ENCODE results near the gene RANBP1.

The RANBP1 gene

DNA sequence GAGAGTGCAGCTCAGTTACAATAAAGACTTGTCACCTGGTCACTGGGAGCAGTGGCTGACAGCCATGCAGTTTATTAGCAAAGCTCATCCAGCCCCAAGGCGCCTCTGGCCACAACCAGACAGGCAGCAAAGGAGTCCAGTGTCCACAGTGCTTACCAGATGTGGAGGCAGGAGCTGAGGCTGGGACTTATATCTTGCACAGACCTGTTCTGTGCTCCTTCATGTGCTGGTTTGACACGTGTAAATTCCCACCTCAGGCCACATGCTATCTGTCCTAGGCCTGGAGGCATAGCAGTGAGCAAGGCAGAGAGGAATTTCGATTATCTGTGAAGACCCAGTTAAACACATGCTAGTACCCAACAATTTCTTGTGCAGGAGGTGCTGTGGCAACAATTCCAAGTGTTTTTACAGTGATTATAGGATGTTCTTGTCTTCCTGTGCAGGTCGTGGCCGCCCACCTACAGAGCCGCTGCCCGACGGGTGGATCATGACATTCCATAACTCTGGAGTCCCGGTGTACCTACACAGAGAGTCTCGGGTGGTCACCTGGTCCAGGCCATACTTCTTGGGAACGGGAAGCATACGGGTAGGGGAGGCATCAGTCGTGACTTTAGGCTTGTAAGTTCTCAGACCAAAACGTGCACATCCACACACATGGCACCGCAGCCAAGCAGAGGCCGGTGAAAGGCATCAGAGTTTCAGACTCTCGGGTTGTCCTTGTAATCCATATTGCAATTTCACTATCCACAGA lies 26.5 kb upstream of the RANBP1 start:
- DNase-seq, result no peak

DNA sequence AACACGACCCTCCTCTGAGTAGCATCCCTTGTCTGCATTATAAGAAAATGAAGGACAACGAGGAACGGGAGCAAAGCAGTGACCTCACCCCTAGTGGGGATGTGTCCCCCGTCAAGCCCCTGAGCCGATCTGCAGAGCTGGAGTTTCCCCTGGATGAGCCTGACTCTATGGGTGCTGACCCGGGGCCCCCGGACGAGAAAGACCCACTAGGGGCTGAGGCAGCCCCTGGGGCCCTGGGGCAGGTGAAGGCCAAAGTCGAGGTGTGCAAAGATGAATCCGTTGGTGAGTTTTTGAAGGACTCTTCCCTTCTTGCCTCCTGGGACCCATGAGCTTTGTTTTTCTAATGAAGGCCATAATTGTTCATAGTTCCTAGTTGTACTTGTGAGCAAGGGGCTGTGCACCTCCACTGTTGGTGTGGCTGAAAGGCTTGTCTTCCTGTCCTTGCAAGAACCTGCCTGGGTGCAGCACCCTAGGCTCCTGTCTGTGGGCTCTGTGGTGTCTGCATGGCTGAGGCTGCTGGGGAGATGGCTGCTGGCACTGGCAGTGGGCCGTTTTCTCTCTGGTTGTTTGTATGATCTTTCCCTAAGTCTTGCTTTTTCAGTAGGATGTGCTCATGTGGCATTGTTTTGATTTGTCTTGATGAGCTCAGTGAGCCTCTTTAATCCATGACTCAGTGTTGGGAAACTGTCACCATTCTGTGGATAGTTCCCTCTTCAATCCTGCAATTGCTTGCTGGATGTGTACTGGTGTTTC lies 25.8 kb upstream of the RANBP1 start:
- DNase-seq, result no peak

DNA sequence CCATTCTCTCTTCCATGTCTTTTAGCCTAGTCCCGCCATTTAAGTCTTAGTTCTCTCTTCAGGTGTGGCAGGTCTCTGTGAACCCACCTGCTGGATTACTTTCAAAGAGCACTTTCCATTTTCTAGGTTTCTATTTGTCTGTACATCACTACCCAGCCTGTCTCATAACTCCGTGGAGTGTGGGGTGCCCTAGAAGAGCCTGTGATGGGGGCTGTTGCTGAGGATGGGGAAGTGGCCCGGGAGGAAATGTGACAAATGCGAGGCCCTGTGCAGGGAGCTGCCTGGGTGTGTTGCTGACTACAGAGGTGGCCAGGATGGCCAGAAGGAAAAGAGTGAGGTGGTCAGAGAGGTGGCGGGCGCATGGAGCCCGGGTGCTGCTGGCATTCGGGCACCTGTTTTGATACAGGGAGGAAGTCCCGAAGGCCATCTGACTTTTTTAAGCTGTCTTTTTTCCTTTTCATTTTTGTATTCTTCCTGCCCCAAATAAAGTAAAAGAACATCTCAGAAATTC lies 25.1 kb upstream of the RANBP1 start:
- DNase-seq, result no peak

DNA sequence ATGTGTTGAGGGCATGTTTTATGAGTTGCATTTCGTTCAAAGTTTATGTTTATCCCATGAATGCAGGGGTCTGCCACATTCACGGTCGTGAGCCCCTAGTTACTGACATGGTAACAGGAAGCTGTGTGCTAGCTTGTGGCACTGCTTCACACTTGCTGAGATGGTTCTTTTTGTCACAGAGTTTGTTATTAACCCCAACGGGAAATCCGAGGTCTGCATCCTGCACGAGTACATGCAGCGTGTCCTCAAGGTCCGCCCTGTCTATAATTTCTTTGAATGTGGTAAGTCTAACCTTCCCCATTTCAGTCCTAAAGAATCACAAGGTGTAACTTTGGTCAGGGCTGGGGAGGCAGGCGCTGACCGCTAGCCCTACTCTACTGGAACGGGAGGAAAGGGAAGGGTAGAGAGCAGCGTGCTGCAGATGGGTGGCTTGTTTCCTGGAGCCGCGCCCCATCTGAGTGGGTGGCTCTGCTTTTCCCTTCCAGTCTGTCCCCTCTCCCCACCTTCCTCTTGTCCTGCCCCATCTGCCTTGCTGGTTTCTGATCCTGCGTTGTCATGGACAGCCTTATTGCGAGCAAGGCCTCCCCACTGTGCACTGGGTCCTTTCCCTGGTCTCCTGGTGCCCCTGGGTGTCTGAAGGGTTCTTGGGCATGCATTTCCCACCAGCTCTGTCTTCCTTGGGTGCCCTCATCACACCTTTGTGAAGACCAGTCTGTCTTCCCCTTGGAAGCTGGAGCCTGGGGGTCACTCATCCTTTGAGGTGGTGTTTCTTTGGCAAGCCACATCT lies 24.0 kb upstream of the RANBP1 start:
- no peak for DNase-seq

DNA sequence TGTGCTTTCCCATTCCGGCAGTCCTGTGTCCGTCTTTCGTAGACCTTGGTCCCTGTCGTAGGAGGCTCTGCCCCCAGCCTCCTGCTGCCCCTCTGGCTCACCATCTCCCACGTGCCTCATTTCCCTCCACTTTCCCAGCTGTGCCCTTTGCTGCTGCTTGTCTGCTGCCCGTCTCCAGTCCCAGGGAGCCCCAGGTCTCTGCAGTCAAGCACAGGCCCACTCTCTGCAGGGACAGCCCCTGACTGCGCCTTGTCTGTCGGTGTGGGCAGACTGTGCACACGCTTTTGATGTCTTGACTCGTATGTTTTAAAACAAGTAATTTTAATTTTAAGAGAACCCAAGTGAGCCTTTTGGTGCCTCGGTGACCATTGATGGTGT lies 23.4 kb upstream of the RANBP1 start:
- no peak for DNase-seq

DNA sequence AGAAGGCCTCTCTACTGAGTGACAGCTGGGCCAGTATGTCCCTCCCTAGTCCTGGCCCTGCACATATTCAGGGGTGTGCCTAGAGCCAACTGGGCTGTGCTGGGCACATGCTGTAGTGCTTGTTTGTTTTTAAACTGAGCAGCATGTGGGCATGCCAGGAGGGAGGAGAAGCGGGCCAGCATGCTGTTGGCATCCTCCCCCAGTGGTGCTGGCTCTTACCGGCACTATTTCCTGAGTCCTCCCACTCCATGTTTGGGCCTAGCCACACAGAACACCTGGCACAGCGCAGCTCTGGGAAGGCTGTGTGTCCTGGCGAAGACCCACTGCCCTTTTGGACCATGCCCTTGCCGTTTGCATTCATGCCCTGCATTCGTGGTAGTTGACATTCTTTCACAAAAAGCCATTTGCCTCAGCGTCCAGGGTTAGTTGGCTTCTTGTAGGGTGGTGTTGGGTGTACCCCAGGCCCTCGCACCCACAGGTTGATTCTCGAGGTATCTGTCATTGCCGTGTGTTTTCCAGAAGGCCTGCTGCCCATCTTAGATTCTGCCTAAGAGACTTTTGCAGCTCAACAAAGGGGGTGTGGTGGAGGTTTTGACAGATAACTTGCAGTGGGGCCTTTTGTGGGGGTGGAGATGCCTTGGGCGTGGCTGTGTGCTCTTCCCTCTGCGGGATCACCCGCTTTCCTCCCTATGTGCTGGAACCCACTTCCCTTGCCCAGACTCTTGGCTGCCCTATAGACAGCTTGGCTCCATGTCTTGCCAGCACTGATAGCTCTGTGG lies 22.3 kb upstream of the RANBP1 start:
- DNase-seq, result no peak

DNA sequence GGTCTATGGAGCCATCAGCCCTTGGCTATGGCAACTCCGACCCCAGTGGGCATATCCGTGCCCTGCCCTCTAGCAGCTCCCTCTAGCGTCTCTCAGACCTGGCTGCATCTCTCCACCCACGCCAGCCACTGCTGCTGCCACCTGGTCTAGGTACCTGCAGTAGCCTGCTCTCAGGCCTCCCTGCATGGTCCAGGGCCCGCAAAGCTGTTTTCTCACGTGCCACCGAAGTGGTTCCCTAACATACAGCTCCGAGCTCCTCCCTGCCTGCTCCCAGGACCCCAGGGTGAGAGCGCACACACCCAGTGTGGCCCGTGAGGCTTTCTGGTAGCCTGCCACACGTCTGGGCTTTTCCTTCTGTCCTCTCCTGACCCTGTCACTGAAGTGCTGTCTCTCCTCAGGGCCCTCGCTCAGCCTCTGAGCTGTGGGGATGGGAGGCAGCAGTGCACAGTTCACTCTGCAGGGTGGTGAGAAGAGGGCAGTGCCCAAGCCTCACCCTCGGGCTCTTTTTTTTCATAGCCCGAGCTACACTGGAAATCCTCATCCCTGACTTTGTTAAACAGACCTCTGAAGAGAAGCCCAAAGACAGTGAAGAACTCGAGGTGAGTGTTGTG lies 21.6 kb upstream of the RANBP1 start:
- no peak for DNase-seq

DNA sequence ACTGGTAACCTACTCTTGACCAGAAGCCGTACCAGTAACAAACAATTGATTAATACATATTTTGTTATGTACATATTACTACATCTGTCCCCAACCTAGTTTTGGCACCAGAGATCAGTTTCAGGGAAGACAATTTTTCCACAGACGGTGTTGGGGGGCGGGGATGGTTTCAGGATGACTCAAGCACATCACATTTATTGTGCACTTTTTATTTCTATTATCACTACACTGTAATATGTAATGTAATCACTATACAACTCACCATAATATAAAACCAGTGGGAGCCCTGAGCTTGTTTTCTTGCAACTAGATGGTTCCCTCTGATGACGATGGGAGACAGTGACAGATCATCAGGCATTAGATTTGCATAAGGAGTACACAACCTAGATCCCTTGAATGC lies 20.4 kb upstream of the RANBP1 start:
- no peak for DNase-seq

DNA sequence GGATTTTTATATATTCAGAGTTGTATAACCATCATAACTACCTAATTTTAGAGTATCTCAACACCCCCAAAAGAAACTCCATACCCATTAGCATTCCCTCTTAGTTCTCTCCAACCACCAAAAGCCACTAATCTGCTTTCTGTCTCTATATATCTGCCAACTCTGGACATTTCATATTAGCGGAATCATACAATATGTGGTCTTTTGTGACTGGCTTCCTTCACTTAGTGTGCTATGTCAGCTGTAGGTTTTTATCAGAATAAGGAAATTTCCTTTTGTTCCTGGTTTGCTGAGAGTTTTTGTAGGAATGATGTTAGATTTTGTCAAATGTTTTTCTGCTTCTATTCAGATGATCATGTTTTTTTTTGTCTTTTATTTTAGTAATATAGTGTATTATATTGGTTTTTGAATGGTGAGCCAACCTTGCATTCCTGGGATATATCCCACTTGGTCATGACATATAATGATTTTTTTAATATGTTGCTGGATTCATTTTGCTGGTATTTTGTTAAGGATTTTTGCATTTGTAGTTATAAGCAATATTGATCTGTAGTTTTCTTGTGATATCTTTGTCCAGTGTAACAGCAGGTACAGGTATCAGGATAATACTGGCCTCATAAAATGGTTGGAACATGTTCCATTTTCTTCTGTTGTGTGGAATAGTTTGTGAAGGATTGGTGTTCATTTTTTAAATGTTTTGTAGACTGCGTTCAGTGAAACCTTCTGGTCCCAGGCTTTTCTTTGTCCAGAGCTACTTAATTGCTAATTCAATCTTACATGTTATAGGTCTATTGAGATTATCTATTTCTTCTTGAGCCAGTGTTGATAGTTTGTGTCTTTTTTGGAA lies 19.1 kb upstream of the RANBP1 start:
- no peak for DNase-seq

DNA sequence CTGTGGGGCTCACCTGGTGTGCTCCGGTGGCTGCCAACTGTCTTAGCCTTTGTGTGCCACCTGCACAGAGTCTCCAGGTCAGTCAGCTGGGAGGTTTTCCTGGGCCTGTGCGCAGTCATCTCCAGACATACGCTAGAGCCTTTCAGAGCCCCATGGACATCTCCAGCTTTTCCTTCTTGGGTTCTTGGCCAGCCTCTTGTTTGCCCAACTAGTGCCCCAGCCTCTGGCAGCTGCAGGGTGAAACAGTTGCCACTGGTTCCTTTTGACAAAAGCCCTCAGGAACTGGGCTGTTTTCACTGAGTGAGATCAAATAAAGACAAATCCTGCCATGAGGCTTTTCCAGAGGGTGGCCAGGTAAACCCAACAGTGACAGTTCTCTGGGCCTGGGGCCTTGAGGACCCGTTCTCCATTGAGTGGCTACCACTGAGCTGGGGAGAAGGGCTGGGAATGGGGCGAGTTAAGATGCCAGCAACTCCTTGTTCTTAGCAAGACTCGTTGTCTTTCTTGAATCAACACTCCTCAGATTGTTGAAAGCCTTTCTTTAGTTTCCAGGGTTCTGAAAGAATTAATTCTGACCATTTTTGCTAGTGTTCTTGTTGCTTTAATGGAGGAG lies 16.7 kb upstream of the RANBP1 start:
- no peak for DNase-seq

DNA sequence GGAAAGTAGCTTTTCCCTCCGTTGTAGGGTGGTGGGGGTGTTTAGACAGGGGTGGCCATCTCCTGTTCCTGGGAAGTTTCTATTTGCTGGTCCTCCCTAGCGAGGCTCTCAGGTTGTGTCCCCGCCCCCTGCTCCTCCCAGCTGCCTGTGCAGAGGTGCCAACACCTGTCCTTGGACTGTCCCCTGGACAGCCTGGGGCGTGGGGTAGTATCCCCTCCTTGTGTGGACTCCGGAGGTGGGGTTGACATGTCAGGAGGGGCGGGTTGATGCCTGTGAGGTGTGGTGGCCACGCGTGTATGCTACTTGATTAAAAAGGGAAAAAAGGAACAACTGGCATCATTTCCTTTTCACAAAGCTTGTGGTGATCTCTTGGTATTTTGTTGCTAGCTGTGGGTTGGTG lies 14.3 kb upstream of the RANBP1 start:
- no peak for DNase-seq

DNA sequence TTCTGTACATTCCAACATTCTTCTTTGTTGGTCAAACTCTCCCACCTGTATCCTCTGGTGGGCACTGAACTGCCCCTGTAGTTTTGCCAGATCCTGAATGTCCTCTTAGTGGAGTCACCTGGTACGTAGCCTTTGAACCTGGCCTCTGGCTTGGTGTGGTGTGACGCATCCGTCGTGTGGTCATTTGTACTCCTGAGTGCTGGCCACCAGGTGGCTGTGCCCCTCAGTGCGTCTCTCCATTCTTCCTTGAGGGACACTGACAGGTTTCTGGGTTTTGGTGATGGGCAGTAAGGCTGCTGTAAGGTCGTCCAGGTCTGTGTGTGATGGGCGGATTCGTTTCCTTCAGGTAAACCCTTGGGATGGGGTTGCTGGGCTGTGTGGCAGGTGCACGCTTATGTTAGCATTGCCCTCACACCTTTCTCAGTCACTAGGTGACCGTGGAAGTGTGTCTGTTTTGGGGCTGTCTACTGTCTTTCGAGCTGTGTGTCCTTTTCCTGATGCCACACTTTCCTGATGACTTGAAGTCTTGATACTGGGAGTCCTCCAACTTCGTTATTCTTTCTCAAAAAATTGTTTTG lies 13.6 kb upstream of the RANBP1 start:
- no peak for DNase-seq

DNA sequence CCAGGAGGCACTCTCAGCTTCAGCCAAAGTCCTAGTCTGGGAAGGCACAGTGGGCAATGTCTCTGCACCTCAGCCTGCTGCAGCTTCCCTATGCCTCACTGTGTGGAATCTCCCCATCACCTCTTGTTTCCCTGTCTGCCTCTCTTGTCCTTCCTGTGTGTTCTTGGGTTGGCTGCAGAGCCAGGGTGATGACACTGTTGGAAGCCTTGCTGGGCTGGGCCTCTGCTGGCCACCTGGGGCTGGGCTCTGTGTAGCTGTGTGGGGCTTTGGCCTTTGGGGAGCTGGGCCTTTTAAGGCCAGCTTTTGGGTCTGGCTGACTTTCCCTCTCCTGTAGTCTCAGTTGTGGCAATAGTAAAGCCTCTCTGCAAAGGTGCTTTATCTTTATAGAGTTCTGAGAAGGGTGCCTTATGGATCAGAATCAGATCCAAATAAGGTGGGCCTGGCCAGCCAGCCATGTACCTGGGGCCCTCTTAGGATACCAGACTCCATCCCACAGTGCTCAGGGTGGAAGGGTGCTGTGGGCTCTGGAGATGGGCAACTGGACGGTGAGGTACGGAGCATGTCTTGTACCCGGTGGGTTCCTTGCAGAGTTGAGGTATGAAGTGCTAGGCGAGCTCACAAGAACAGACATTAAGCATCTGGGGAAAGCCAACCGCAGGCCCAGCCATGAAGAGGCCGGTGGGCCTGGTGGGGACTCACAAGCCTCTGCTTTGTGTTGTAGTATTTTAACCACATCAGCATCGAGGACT lies 10.3 kb upstream of the RANBP1 start:
- no peak for DNase-seq

DNA sequence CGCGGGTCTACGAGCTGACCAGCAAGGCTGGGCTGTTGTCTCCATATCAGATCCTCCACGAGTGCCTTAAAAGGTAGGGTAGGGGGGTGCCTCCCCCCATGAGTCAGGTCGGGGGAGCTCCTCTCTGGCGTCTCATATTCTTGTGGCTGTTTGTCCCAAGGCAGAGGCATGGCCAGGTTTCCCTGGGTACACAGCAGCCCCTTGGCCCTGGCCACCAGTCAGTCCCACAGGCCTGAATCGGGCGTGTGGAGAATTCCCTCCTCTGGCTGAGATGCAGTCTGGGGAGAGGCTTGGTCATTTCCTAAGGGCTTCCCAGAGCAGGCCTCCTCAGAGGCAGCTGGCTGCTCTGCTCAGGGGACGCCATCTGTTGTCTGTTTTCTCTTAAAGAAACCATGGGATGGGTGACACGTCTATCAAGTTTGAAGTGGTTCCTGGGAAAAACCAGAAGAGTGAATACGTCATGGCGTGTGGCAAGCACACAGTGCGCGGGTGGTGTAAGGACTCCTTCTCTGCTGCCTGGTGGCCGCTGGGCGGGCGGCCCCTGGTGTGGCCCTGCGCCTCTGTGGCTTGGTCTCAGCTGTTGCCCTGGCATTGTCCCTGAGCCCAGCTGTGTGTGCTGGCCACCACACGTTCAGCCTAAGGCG lies 9.6 kb upstream of the RANBP1 start:
- no peak for DNase-seq

DNA sequence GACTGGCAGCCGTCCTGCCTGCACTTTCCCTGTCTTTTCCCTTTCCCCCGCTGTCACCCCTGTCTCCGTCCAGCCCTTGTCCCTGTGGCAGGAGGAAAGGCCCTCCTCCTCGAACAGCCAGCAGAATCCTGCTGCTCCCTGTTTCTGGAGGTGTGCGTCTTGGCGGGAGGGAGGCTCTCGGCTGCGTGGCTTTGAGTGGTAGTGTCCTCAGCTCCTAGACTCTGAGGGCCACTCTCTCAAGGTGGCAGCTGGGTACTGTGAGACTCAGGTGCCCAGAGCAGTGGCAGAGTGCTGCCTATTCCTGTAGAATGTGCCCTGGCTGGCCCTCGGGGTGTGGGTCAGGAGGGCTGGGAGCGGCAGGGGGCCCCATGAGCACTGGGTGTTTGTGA lies 9.1 kb upstream of the RANBP1 start:
- DNase-seq, result no peak

DNA sequence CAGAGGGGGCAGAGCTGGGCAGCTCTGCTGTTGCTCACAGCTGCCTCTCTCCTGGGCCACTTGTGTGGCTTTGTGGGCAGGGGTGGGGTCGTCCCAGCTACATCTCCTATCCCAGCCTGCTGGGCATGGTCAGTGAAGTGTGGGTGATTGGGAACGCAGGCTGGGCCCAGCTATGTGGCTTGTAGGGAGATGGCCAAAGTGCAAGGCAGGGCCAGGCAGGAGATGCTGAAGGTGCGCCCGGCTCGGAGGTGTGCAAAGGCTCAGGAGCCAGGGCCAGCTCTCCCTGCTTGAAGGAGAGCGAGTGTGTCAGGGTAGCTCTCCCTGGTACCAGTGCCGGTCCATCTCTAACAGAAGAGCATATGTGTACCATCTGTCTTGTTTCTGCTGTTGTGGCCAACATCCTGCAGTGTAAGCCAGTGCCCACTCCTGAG lies 8.4 kb upstream of the RANBP1 start:
- no peak for DNase-seq

DNA sequence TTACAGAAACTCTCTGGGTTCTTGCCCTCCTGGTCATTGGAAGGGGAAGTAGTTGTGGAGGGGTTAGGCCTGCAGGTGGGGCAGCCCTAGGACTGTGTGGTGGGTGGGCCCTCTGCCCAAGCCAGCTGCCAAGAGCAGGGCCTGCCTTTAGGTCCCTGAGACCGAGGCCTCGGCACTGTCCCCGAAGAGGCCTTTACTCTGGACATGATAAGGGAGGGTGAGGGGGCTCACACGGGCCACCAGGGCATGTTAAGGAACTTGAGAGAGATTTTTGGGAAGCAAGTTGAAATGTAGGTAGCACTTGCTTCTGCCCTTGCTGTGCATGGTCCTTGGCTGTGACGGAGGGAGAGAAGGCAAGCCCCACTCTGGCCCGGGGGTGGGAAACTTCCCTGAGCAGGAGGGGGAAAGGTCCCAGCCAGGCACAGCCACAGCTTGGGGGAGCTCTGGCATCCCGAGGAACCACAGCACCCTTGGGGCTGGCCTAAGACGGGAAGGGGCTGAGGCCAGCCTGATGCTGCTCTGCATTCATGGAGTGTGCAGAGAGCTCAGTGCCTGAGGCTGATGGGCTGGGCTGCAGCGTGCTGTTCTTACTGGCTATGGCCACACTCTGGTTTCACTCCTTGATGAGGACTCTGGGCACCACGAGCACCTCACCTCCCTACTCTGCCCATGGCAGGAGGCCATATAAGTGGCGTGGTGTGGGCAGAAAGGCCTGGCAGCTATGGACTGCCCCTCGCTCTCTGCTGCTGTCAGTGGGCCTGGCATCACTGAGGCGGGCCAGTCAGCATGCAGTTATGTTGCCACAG lies 7.8 kb upstream of the RANBP1 start:
- DNase-seq, result no peak

DNA sequence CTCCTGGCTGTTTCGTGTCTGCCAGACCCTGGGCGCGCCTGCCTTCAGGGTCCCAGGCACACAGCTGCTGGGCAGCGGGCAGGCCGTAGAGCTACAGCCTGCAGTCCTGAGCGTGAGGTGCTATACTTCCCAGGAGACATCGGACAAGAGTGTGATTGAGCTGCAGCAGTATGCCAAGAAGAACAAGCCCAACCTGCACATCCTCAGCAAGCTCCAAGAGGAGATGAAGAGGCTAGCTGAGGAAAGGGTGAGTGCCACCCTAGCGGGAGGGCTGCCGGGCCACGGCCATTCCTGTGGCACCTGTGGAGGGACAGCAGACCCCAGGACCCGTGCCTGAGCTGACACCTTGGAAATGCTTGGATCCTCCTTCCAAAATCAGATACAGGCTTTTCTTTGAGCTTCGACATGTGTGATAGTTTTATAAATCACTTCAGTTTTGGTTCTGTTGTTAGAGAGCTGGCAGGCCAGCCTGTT lies 7.1 kb upstream of the RANBP1 start:
- no peak for DNase-seq
